ENCODE measurements around the gene ZNF562. TPM values are rescaled to one million over a fixed set of nuclear protein-coding genes. Genes with fewer than 3 reads are reported as not detected.

ZNF562 gene
- total RNA-seq, 1 experiment from 2014 or later, result 26.2 TPM

DNA sequence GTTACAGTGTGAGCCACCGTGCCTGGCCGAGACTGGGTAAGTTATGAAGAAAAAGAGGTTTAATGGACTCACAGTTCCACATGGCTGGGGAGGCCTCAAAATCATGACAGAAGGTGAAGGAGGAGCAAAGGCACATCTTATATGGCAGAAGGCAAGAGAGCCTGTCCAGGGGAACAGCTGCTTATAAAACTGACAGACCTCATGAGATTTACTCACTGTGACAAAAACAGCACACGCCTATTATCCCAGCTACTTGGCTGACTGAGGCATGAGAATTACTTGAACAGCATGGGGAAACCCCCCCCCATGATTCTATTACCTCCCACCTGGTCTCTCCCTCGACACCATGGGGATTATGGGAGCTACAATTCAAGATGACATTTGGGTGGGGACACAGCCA is 30.4 kb downstream of the ZNF562 start:
- DNase-seq (ENCODE audit: low read depth), result no peak

DNA sequence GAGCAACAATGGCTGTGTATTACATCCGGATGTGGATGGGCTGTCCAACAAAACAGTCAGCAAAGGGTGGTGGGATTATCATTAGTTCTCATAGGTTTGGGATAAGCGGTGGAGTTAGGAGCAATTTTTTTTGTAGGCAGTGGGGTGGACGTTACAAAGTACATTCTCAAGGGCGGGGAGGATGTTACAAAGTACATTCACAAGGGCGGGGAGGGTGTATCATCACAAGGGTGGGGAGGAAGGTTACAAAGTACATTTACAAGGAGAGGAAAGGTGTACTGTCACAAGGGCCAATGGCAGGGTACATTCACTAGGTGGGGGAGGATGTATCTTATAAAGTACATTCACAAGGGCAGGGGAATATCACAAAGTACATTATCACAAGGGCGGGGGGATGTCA is 33.1 kb downstream of the ZNF562 start:
- DNase-seq (ENCODE audit: low read depth), result no peak

DNA sequence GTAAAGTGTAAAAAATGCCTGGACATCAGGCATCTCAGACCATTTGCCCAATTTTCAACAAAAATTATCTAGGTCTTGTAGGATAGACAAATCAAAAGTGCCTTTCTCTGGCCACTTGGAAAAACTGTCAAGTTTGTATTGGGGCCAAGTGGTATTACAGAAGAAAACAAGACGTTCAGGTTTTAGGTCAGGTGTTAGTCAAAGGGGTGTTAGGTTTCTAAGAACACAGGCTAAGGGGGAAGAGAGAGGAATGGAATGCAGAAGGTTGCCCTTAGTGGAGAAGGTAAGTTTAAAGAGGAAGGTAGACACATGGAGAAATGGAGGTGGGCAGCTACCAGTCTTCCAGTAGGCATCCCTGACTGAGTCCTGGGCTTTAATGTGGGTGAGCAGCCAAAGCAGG is 33.9 kb downstream of the ZNF562 start:
- DNase-seq (ENCODE audit: low read depth), result no peak

DNA sequence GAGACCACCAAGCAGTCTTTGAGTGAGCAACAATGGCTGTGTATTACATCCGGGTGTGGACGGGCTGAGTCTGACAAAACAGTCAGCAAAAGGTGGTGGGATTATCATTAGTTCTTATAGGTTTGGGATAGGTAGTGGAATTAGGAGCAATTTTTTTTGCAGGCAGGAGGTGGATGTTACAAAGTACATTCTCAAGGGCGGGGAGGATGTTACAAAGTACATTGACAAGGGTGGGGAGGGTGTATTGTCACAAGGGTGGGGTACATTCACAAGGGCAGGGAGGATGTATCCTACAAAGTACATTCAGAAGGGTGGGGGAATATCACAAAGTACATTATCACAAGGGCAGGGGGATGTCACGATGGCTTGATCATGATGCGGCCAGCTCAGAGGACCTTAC is 38.9 kb downstream of the ZNF562 start:
- no peak for DNase-seq (ENCODE audit: low read depth)

DNA sequence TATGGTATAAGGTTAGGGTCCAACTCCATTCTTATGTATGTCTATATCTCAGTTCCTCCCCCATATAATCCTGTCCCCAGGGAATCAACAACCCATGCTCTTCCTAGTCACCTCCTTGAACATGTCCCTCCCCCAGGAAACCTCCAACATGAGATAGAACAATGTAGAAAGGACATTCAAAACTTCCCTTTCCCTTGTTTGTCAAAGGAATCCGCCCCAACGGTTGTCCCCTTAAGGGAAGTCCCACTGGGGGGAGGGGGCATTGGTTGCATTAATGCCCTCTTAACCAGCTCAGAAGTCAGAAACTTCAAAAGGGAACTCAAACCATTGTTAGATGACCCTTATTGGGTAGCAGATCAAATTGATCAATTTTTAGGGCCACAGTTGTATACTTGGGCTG is 47.0 kb downstream of the ZNF562 start:
- no peak for DNase-seq (ENCODE audit: low read depth)

DNA sequence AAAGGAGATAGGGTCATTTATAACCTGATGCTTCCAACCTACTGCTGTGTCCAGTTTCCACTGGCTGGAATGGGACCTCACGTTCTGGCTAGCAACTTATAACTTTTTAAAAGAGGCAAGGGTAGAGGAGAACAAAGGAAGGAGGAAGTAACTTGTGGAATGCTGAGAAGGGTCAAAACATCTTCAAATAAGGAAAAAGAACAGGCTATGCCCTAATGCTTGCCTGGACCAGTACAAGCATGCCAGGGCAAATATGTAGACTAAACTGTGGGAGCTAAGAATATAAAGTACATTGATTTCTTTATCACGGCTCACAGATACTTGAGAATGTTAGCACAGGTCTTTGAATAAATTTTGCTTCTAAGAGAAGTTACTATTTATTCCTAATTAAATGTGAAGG is 52.4 kb downstream of the ZNF562 start:
- DNase-seq (ENCODE audit: low read depth), result peak; percentile 26

DNA sequence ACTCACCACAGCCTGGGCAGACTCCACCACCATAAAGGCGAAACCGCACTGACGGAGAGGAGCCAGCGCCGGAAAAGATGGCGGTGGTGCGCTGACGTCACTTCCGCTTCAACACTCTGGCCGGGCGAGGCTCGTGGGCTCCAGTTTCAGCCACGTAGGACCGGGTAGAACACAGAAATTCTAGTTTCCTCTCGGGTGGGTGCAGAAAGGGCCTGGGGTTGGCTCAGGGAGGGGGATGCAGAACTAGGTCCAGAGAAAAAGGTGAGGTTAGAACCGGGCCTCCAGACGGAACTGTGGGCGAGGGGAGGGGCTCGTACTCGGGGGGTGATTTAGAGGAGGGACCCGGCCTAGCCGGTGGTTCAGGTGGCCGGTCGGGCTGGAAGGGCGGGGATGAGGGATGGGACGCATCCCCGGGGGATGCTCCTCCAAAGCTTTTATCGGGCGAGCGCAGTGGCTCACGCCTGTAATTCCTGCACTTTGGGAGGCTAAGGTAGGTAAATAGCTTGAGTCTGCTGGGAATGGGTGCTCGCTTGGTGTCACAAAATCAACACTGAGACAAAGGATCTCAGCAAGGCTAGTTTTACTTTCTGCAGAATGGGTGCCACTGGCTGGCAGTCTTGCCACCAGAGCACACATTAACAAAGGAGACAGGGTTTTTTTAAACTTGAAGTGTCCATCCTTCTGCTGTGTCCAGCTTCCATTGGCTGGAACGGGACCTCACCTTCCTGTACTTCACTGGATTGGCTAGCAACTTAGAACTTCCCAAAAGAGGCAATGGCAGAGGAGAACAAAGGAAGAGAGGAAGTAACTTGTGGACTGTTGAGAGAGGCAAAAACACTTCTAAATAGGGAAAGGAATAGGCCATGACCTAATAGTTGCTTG is 53.5 kb downstream of the ZNF562 start, which contains the start of gene ZNF561:
ZNF561 (minus strand) TSS at position 77 of the 882 bp plus-strand sequence. CDS start 1,776 bp downstream, outside the sequence.
- DNase-seq (ENCODE audit: low read depth), result peak; percentile 85

DNA sequence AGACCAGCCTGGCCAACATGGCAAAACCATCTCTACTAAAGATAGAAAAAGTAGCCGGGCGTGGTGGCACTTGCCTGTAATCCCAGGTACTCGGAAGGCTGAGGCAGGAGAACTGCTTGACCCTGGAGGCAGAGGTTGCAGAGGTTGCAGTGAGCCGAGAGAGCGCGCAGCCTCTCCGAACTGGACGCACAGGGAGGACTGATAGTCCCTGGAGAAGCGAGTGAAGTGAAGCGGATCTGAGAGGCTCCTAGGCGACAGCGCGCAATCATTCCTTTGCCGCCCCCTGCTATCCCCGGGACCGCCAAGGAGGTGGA is 54.1 kb downstream of the ZNF562 start:
- DNase-seq (ENCODE audit: low read depth), result no peak

DNA sequence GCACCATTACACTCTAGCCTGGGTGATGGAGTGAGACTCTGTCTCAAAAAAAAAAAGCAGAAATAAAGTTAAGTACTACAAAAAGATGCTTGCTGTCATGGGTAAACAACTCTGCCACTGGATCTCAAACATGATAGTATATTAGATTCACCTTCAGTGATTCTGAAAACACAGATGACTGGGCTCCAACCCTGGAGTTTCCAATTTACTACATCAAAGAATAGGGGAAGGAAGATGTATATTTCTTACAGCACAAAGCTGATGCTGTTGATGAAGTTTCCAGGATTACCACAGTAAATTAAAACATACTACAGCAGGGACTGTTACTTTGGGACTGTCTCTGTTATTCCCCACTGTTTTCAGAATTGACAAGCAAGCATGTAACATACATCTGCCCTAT is 59.1 kb downstream of the ZNF562 start:
- DNase-seq (ENCODE audit: low read depth), result no peak

DNA sequence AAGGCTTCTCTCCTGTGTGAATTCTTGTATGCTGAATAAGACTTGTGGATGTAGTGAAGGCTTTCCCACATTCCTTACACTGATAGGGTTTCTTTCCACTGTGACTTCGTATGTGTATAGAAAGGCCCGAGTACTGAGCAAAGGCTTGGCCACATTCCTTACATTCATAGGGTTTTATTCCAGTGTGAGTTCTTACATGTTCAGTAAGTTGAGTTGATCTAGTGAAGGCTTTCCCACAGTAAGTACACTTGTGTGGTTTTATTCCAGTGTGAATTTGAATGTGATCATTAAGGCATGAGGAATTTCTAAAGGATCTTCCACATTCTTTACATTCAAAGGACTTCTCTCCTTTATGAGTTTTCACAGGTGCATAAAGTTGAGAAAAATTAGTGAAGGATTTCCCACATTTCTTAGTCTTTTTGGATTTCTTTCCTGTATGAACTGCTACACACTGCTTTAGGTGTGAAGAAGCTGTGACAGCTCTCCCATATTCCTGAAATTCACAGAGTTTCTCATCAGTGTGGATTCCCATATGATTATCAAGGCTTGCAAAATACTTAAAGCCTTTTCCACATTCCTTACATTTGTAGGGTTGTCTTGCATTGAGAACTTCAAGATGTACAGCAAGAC is 64.3 kb downstream of the ZNF562 start:
- no peak for DNase-seq (ENCODE audit: low read depth)

DNA sequence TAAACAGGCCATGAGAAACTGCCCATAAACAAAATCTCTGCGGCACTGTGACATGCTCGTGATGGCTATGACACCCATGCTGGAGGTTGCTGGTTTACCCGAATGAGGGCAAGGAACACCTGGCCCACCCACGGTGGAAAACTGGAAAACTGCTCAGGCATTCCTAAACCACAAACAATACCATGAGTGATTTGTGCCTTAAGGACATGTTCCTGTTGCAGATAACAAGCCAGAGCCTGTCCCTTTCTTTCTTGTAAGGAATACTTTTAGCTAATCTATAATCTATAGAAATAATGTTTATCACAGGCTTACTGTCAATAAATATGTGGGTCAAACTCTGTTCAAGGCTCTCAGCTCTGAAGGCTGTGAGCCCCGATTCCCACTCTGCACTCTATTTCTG is 66.0 kb downstream of the ZNF562 start:
- DNase-seq (ENCODE audit: low read depth), result no peak

DNA sequence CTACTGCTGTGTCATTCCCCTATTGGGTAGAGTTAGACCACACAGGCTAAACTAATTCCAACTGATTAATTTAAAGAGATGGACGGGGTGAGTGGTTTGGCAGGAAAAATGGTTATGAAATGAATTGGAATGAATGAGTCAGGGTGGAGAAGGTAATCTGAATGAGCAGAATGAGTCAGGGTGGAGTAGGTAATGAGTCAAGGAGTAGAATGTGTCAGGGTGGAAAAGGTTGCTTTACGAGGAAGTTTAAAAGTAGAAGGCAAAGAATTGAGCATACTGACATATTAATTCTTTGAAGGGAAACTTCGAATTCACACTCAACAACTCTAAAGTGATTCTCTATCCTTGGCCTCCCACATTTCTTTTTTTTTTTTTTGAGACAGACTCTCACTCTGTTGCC is 77.9 kb downstream of the ZNF562 start:
- peak; percentile 81 for DNase-seq (ENCODE audit: low read depth)

Other genes starting within 250 kb of the ZNF562 start
- gene ZNF266, start 239.5 kb downstream of the ZNF562 start, total RNA-seq (2014; rRNA removed), result 10.8 and 12.9 TPM in 2 replicates
- not detected in 2 replicates for gene ZNF560, start 176.5 kb downstream of the ZNF562 start, total RNA-seq (2014; rRNA removed)
- 10.3 and 13.9 TPM in 2 replicates for gene ZNF426, start 136.5 kb downstream of the ZNF562 start, total RNA-seq (2014; rRNA removed)
- gene ZNF121, start 90.6 kb downstream of the ZNF562 start, total RNA-seq (2014; rRNA removed), result 30.4 and 34.3 TPM in 2 replicates
- 31.6 and 37.3 TPM in 2 replicates for gene ZNF561, start 53.9 kb downstream of the ZNF562 start, total RNA-seq (2014; rRNA removed)
- 3.5 and 4.6 TPM in 2 replicates for gene ZNF846, start 93.6 kb upstream of the ZNF562 start, total RNA-seq (2014; rRNA removed)
- 16.5 and 16.6 TPM in 2 replicates for gene FBXL12, start 144.0 kb upstream of the ZNF562 start, total RNA-seq (2014; rRNA removed)
- gene UBL5, start 152.8 kb upstream of the ZNF562 start, total RNA-seq (2014; rRNA removed), result 493 and 627 TPM in 2 replicates
- 189 and 209 TPM in 2 replicates for gene PIN1, start 160.2 kb upstream of the ZNF562 start, total RNA-seq (2014; rRNA removed)